ENCODE data around the gene PPIL6. TPM values are rescaled to one million over a fixed set of nuclear protein-coding genes. Genes with fewer than 3 reads are reported as not detected.

PPIL6 gene
- total RNA-seq, 4 donors from 2014 or later, result 1.9 to 9.0 (median 2.5) TPM

DNA sequence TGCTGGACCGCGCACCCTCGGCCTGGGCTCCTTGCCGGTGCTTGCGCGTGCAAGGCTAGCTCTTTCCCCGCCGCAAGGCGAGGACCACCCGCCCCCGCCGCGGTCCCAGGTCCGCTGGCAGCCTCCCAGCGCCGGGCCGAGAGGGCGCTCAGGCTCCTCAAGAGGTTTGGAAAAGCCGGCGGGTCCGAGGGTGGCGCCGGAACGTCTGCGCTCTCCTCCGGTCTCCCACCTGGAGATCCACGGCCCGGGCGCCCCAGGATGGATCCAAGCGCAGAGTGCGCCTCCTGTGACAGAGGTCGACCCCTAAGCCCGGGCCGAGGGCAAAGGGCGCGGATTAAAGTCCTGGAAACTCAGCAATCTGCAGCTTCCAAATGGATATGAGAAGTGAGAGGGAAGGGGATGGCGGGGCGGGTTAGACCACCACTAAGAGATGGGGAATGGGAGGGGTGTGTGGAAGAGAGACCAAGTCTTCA is 15.7 kb upstream of the PPIL6 start:
- H3K4me3 ChIP-seq, result peak overlapping the region; percentile 60 to 87
- peaks cover 0 to 13% of the 10 kb centered on the region in 2 donors for H3K36me3 ChIP-seq
- TF ChIP-seq POLR2A (IDR thresholded peaks at IDR 0.05) (peak in 1 of 2 donors; percentile 19), POLR2AphosphoS5 (IDR thresholded peaks at IDR 0.05) (no peak)
- H3K27ac ChIP-seq, result peak overlapping the region in 3 of 4 donors; percentile 76 to 82 (median 81)
- no peaks in the 10 kb centered on the region for H3K27me3 ChIP-seq
- WGBS, 2 donors (ENCODE audit: low coverage in 1 of 2), result 21 to 42% methylated on average over 4 to 9 of the region's 38 CpGs
- H3K9me3 ChIP-seq, result no peaks in the 10 kb centered on the region
- peaks cover 0 to 40% (median 12%) of the 10 kb centered on the region in 3 donors for H3K4me1 ChIP-seq
- no peak for ATAC-seq

- peak within 1 kb of the TSS in 3 of 4 donors; percentile 76 to 82 (median 81) for H3K27ac ChIP-seq
- H3K27me3 ChIP-seq, result no peaks in the 10 kb centered on the region
- H3K4me3 ChIP-seq, result peak within 1 kb of the TSS; percentile 60 to 87
- 0% methylated on average over 8 to 13 of the region's 70 CpGs for WGBS, 2 donors (ENCODE audit: low coverage in 1 of 2)
- peaks cover 0 to 13% of the 10 kb centered on the region in 2 donors for H3K36me3 ChIP-seq
- H3K4me1 ChIP-seq, result peaks cover 0 to 38% (median 12%) of the 10 kb centered on the region in 3 donors
- ATAC-seq, result peak; percentile 73
- no peaks in the 10 kb centered on the region for H3K9me3 ChIP-seq
- TF ChIP-seq, protein P1, sequence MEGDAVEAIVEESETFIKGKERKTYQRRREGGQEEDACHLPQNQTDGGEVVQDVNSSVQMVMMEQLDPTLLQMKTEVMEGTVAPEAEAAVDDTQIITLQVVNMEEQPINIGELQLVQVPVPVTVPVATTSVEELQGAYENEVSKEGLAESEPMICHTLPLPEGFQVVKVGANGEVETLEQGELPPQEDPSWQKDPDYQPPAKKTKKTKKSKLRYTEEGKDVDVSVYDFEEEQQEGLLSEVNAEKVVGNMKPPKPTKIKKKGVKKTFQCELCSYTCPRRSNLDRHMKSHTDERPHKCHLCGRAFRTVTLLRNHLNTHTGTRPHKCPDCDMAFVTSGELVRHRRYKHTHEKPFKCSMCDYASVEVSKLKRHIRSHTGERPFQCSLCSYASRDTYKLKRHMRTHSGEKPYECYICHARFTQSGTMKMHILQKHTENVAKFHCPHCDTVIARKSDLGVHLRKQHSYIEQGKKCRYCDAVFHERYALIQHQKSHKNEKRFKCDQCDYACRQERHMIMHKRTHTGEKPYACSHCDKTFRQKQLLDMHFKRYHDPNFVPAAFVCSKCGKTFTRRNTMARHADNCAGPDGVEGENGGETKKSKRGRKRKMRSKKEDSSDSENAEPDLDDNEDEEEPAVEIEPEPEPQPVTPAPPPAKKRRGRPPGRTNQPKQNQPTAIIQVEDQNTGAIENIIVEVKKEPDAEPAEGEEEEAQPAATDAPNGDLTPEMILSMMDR (IDR thresholded peaks at IDR 0.05), result peak in 3 of 4 experiments; percentile 26 to 47 (median 39)
- peak; percentile 20 to 24 for TF ChIP-seq POLR2A (IDR thresholded peaks at IDR 0.05)
- TF ChIP-seq POLR2AphosphoS5 (IDR thresholded peaks at IDR 0.05), result no peak
Observed at GRCh38 chr6:109455437-109456110, 15.1 kb upstream of the PPIL6 start, which contains the start of gene MICAL1. MICAL1 (minus strand) TSS chr6:109455772; CDS start chr6:109454196, 1,576 bp downstream.

GRCh38 chr6:109454496-109455436 is 14.3 kb upstream of the PPIL6 start:
- peaks cover 0 to 32% (median 12%) of the 10 kb centered on the region in 3 donors for H3K4me1 ChIP-seq
- peak overlapping the region; percentile 60 to 87 for H3K4me3 ChIP-seq
- H3K36me3 ChIP-seq, result peaks cover 0 to 13% of the 10 kb centered on the region in 2 donors
- peak; percentile 7 for ATAC-seq
- WGBS, 2 donors (ENCODE audit: low coverage in 1 of 2), result 0% methylated on average over 2 of the region's 48 CpGs
- no peaks in the 10 kb centered on the region for H3K27me3 ChIP-seq
- TF ChIP-seq EP300 (IDR thresholded peaks at IDR 0.05) (no peak), POLR2AphosphoS5 (IDR thresholded peaks at IDR 0.05) (no peak), POLR2A (IDR thresholded peaks at IDR 0.05) (no peak)
- TF ChIP-seq, protein P1 (IDR thresholded peaks at IDR 0.05), result no peak
- no peaks in the 10 kb centered on the region for H3K9me3 ChIP-seq
- peak overlapping the region in 3 of 4 donors; percentile 76 to 82 (median 81) for H3K27ac ChIP-seq

GRCh38 chr6:109453594-109454495 is 13.4 kb upstream of the PPIL6 start:
- Histone ChIP-seq H3K9me3 (no peaks in the 10 kb centered on the region), H3K36me3 (peaks cover 0 to 13% of the 10 kb centered on the region in 2 donors), H3K4me3 (peak overlapping the region in 1 of 2 donors; percentile 87), H3K27me3 (no peaks in the 10 kb centered on the region), H3K27ac (peak overlapping the region in 3 of 4 donors; percentile 76 to 82 (median 81)), H3K4me1 (peaks cover 0 to 32% (median 12%) of the 10 kb centered on the region in 3 donors)
- no peak for ATAC-seq
- WGBS, 2 donors (ENCODE audit: low coverage in 1 of 2), result 60 to 74% methylated on average over 2 of the region's 27 CpGs
- TF ChIP-seq EP300 (IDR thresholded peaks at IDR 0.05) (no peak), POLR2A (IDR thresholded peaks at IDR 0.05) (no peak), POLR2AphosphoS5 (IDR thresholded peaks at IDR 0.05) (no peak)
- TF ChIP-seq, protein P1 (IDR thresholded peaks at IDR 0.05), result no peak

All from gastroesophageal sphincter (tissue), 4 donors.